Pulmonary artery endothelial cell (primary cell): ENCODE measurements around the gene NUP210L. TPM values are rescaled to one million over a fixed set of nuclear protein-coding genes. Genes with fewer than 3 reads are reported as not detected.
"Not testable (repeated sequence)": the region's sequence is repeated elsewhere in the genome, so short reads cannot be mapped to it uniquely, and the experiment has no call there.

Source experiments
- DNase-seq: peaks from one replicate; pipeline ENCODE4 v3.0.0-alpha.2; 2011; ENCODE audit warnings: low read depth, low spot score
- total RNA-seq: library from RNA; depleted of rRNA; stranded (reverse); fragments of >200 nt; gene quantifications from 2 replicates; pipeline ENCODE4 v1.2.3, GENCODE V29; 2014

The NUP210L gene
- total RNA-seq, 1 donor from 2014 or later = 0.07 TPM

- DNase-seq = no peak
These were observed 159.7 kb downstream of the NUP210L start for GRCh38 chr1:153995202-153995601.

GRCh38 chr1:153991806-153992205 lies 163.1 kb downstream of the NUP210L start:
- no peak for DNase-seq

DNA sequence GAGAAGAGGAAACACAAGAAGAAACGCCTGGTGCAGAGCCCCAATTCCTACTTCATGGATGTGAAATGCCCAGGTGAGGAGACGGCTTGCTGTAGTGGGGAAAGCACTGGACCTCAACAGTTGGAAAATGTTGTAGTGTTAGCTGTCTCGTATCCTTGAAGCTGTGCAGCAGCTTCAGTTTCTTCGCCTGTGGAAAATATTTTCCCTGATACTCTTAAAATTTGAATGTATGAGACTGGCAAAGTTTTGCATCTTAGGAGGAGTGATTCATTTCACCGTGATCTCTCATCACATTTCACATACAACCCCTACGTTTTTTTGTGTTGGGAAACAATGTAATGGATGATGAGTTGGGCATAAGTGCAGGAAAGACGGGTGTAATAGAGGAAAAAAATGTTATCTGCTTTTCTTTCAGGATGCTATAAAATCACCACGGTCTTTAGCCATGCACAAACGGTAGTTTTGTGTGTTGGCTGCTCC lies 163.7 kb downstream of the NUP210L start:
- no peak for DNase-seq

DNA sequence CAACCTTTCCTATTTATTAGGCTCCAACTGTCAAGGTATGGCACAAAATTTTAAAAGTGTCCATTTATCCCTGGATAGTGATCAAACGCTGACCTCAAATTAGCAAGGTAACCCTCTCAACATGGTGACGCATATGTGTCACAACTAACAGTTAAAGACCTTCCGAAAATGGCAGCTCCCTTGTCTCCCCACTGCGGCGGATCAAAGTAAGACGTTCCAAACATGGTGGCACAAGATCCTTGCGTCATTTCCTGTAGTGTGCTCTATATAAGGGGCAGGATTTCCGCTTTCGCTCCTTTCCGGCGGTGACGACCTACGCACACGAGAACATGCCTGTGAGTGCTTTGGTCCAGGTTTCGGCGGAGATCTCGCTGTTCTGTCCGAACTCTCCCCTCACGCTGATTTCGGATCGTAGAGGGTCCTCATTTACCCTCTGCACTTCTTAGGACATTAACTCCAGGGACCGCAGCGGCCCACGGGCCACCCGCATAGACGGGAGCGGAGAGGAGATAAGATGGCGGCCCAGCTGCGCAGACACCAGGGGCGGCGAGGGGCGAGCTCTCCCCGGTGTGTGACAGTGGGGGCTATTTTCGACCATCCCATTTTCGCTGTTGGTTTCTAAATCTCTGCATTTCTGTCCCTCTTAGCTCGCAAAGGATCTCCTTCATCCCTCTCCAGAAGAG lies 164.3 kb downstream of the NUP210L start, which contains the start of gene RPS27:
Gene RPS27, plus strand, starts transcription at position 295 of the 683 bp plus-strand sequence. Its CDS starts 35 bp downstream, at position 330.
- DNase-seq = peak; percentile 94

DNA sequence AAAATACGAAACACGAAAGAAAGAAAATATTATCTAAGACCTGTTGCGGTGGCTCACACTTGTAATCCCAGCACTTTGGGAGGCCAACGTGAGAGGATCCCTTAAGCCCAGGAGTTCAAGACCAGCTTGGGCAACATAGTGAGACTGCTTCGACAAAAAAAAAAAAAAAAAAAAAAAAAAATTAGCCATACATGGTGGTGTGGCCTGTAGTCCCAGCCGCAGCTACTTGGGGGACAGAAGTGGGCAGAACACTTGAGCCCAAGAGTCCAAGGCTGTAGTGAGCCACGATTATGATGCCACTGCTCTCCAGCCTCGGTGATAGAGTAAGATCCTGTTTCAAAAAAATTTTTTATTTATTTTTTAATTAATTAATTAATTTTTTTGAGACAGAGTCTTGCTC lies 167.3 kb downstream of the NUP210L start:
- DNase-seq = no peak

DNA sequence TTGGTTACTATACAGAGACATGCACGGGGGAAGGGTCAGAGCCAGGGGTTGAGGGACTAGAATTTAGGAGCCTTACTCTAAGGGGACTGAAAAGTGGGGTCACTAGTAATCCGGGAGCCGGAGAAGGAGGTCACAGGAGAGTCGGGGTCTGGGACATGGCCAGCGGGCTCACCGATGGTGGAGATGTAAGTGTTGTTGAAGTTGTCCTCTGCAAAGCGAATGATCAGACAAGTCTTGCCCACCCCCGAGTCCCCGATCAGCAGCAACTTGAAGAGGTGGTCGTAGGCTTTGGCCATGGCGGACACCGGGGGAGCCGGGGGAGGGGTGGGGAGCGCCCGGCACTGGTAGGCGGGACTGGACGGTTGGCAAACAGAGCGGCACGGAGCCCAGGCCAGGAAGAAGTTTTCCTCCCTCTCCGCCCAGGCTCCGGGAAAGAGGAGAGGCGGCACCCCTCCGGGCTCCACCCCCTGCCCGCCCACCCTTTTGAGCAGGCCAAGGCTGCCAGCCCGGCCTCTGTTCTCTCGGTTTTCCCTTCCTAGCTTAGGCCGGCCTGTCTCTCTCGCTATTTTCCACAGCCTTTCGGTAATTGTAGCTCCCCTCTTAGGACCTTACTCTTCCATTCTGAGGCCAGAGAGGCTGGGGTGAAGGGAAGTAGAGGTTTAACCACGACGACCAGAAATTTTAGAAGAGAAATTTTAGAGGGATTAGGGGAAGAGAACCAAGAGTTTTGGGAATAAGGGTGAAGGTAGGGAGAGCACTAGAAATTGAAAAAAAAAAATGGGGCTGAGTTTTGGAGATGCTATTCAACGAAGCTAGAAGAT lies 168.7 kb downstream of the NUP210L start, which contains the start of gene RAB13:
Gene RAB13, minus strand, starts transcription at position 399 of the 821 bp plus-strand sequence. Its CDS starts 103 bp downstream, at position 296.
- no peak for DNase-seq

DNA sequence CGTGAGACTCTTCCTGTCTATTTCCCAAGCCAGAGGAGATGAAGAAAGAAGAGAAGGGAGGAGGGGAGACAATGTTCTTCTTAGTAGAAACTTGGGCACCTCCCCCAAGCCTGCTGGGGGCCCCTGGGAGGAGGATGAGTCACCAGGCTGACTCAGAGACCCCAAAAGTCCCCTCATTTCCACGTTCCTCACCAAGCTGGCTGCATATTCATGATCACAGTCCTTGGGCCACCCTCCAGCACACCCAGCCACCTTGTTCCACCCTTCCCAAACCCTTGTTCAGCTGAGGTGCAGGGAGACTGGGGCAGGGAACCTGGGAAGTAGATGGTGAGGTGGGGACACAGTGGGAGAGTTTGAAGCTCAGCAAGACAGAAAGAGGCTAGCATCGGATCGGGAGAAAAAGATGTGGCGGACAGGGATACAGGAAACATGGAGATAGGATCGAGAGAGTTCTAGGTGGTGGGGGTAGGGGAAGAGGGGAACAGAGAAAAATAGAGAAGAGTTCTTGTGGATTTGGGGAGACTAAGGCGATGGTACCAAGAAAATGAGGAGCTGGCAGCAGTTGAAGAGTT lies 169.4 kb downstream of the NUP210L start:
- DNase-seq = no peak

DNA sequence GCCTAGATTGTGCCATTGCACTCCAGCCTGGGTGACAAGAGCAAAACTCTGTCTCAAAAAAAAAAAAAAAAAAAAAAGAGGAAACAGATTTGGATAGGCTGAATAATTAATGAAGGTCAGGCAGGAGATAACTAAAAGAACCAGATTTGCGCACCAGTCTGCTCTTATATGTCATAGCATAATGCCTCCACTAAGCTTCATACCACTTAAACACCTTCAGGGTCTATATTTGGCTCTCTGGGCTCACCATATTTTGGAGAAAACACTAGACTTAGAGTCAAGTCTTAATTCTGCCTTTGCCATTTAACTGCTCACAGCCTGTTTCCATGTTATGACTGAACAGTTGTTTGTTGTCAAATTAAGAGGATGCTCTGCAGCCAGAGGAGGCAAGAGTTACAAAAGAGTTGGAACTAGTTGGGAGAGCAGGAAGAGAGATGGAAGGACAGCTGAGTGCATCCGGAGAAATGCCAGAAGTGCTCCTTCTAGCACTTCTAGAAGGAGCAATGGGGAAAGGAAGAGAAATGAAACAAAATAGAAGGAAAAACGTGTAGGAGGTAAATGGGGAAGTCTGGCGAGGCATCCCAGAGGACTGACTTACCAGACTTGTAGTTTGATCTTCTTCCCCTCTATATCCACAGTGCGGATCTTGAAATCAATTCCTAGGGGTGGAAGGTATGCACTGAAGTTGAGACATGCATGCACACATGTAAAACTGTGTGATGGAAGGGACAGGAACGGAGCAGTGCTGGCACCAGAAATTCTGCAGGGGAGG lies 170.6 kb downstream of the NUP210L start:
- no peak for DNase-seq

DNA sequence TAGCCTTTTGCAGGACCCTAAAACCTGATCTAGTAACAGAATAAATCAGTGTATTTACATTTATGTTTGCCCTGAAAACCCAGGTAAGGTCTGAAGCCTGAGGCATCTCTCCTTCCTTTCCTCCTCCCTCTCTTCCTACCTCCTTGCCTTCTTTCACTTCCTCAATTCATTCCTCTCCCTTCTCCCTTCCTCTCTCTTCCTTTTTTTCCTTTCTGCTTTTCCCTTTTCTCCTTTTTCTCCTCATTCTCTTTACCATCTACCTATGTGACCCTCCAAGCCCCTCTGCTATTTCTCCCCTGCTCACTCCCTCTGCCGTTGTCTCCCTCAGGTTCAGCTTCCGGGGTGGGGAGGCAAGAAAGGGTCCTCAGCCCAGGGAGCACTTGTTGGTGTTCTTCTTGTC lies 173.1 kb downstream of the NUP210L start:
- not testable (repeated sequence) for DNase-seq

DNA sequence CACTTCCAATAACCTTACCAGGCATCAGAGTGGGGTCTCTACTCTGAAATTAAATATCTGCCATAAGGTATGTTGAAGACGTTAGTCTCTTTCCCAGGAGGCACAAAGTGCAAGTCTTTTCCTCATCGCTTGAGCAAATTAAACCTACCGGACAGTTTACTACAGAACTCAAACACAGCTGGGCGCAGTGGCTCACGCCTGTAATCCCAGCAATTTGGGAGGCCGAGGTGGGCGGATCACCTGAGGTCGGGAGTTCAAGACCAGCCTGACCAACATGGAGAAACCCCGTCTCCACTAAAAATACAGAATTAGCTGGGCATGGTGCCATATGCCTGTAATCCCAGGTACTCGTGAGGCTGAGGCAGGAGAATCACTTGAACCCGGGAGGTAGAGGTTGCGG lies 175.8 kb downstream of the NUP210L start:
- not testable (repeated sequence) for DNase-seq

DNA sequence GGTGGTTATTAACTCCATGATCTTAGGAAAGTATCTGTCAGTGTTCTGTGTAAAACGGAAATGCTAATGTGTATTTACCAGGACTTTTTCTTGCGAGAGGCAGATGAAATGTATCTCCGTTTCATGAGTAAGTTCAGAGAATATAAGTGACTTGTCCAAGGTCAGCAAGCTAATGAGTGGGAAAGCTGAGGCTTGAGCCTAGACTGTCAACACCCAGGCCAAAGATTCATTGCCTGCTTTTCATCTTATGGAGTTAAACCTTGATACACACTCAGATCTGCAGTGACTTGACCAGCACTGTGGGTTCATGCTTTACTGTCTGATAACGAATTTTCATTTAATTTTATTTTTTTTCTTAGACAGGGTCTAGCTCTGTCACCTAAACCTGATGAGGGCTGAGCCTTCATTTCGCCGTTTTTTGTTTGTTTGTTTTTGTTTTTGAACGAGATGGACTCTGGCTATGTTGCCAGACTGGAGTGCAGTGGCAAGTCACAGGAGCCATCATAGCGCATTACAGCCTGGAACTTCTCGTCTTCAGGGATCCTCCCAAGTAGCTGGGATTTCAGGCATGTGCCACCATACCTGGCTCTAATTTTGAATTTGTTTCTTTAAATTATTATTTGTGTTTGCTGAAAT lies 176.5 kb downstream of the NUP210L start:
- no peak for DNase-seq

DNA sequence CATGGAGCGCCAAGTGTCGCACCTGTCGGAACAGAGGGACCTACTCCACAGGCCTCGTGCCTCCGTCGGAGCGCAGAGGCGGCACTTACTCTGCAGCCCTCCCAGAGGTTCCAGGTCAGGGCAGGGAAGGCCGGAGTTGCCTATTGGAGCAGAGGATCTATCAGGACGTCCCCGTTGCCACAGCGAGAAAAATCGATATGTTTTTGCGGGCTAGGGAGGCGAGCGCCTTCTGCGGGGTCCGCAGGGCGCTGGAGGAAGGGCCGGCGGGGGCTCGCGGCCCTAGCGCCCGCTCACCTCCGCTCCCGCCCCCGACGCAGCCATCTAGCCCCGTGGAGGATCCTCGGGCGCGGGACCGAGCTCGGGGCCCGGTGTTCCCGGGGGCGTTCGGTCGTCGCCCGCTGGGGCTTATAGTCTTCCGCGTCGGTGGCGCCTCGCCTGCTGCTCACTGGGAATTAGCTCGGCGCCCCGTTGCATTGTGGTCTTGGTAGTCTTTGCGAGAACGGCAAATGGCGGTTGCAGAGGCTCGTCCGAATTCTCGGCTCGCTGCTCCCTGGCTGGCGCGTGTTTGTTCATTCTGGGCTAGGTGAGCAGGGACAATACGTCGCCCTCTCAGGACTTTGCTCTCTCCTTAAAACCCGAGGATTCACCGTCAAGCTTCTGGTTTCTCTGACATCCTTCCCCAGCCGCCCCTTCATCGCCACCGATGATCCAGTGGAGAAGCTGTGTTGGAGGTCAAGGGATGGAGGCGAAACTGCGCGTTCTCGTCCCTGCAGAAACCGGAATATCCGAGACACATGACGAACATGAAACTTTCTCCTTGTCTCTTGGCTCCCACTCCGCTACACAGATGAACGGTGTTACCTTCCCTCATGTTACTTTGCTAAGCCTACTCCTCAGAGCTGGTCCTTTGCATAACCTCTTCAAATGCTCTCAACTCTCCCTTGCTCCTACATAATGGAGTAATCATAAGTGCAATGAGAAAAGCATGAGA lies 177.3 kb downstream of the NUP210L start, which contains the start of gene JTB:
Gene JTB, minus strand, starts transcription at position 425 of the 991 bp plus-strand sequence. Its CDS starts 422 bp downstream, at position 3.
- DNase-seq = no peak

- DNase-seq = no peak
These were observed 178.0 kb downstream of the NUP210L start for GRCh38 chr1:153976819-153977249.

GRCh38 chr1:153973525-153973924 lies 181.3 kb downstream of the NUP210L start:
- no peak for DNase-seq

DNA sequence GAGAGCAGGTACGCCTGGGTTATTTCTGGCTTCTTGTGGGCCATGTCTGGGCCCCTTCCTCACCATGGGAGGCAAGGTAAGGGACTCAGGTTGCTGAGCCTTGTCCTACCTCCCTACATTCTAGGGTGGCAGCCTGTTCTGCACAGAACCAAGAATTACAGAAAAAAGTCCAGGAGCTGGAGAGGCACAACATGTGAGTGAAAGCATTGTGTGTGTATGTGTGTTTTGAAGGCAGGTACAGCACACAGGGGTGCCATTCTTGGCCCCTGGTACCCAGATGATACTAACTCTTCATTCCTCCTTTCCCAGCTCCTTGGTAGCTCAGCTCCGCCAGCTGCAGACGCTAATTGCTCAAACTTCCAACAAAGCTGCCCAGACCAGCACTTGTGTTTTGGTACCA lies 181.8 kb downstream of the NUP210L start:
- DNase-seq = no peak

DNA sequence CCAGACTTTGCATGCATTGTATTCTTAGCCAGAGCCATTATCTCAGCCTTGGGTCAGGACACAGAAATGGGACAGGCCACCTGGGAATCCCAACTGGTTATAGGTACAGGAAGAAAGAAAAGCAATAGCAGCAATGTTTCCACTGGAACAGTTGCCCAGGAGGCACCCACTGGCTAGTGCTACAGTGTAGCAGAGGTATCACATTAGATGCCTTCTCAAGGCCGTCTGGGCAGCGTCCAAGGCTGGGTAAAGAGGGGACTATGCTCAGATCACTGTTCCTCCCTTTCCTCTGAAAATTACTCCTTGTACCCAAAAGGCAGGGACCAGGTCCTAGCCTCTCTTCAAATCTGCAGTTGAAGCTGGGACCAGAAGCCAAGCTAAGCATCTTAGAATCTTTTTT lies 184.5 kb downstream of the NUP210L start:
- DNase-seq = no peak

DNA sequence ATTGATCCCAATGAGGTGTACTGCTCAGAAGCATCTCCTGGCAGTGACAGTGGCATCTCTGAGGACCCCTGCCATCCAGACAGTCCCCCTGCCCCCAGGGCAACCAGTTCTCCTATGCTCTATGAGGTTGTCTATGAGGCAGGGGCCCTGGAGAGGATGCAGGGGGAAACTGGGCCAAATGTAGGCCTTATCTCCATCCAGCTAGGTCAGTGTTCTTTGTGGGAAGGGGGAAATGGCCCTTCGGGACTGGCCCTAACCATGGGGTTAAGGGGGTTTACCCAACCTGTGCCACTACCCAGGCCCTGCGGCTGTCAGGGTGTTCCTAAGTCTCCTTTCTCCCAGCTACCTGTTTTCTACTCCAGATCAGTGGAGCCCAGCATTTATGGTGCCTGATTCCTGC lies 185.9 kb downstream of the NUP210L start:
- DNase-seq = no peak

- DNase-seq = no peak
These were observed 186.5 kb downstream of the NUP210L start for GRCh38 chr1:153968408-153968807.

DNA sequence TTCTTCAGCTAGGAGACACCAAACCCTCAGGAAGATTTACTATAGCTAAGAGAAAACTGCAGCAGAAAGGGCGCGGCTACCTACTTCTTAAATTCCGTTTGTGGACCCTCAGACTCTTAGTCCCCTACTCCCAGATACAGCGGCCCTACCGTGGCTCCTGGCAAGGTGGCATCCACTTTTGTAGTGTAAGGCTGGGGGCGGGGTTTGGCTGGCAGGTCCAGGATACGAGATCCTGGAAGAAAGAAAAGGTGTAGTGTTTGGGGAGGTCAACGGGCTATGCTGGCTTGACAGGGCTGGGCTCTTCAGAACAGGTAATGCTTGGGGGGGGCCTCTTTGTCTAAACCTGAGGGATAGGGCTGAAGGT lies 186.9 kb downstream of the NUP210L start:
- DNase-seq = no peak
